ENCODE results near the gene FRZB.

The FRZB gene

DNA sequence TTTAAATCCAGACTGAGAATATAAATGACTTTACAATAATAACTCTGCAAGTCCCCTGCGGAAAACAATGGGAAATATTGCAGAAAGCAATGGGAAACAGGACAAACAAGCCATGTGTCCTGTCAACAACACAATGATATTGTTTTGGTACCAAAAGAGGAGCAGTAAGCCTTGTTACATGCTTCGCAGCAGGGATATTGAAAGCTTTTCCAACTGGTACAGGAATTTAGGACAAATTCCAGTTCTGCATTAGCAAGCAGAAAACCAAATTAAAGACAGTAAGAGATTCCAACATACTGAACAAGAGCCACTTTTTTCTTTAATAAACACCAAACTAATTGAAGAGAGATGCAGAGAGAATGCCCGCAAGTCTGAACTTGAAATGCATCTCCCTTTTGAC lies 30.0 kb downstream of the FRZB start:
- no peak for DNase-seq (ENCODE audit: low read depth)

GRCh38 chr2:182834293-182834692 lies 32.1 kb downstream of the FRZB start:
- no peak for DNase-seq (ENCODE audit: low read depth)

DNA sequence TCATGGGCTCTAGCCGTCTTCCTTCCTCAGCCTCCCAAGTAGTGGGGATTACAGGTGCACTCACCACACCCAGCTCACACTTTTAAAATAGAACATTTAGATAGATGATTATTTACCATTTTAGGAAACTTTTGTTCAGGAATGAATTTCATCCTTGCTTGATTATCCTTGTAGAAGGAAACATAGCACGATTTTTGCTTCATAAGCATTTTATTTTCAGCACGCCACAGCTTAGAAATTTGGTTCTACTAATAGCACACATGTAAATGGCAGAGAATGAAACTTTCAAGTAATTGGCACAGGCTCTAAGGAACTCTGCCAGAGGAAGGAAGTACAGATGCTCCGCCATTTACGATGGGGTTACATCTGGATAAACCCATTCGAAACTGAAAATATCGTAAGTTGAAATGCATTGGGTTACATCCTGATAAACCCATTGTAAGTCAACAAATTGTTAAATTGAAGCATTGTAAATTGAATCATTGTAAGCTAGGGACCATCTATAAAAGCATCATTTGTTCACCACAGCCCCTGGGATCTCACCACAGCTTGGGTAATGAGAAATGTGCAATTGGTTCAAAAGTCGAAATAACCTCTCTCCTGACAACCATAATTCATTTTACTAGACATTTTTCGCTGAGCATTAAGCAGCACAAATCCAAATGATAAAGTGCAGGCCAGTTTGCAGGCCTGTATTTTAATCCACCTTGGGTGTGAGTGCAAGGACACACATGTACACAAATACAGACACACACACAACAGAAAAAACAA lies 33.2 kb downstream of the FRZB start:
- DNase-seq (ENCODE audit: low read depth), result no peak

DNA sequence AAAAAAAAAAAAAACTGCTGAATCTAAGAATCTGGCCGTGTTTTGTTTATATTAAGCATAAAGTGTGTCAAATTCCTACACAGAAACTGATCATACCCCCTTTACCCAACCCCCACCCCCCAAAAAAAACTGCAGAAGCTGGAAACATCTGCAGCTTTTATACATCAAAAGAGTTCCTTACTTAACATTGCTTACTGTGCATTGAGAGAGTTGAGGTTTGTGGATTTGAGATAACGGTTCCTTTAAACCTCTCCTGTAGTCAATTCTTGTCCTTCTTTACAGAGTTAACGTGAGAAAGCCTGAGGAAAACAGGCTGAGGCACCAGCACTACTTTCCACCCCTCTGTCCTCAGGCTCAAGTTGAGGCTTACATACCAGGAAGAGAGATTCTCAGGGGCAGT lies 34.5 kb downstream of the FRZB start:
- no peak for DNase-seq (ENCODE audit: low read depth)

DNA sequence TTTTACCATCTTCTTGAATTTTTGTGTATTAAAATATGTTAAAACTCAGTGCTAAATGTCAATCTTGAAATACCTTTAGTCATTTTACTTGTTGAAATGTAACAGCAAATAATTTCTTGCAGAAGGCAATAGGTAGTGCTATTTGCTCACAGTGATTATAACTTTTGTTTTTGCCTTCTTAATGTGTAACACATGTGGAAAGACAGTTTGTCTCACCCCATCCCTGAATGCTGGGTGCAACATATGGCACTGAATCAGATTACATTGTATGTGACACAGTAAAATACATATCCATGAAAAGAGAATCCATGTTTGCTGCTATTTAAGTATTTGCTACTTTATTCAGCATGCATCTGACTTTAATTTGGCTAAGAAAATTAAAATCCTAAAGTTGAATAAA lies 35.3 kb downstream of the FRZB start:
- DNase-seq (ENCODE audit: low read depth), result no peak

GRCh38 chr2:182827182-182827879 lies 39.1 kb downstream of the FRZB start:
- no peak for DNase-seq (ENCODE audit: low read depth)

DNA sequence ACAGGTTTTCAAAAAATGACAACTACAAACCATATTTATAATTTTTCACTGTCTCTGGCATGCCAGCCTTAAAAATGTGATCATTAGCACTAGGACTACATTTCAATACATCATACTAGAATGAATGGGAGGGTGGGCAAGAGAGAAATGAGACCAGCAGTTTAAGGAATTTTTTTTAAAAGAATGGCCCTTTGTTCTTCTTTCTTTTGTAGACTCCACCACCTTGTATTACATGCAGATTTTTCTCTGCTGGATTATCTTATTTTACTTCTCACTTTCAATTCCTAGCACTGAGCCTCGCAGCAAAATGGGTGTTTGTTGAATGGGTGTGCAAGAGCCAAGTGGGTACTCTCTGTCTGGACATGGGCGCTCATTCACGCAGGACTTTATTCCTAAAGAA lies 39.9 kb downstream of the FRZB start:
- DNase-seq (ENCODE audit: low read depth), result no peak

GRCh38 chr2:182826064-182826463 lies 40.4 kb downstream of the FRZB start:
- no peak for DNase-seq (ENCODE audit: low read depth)

DNA sequence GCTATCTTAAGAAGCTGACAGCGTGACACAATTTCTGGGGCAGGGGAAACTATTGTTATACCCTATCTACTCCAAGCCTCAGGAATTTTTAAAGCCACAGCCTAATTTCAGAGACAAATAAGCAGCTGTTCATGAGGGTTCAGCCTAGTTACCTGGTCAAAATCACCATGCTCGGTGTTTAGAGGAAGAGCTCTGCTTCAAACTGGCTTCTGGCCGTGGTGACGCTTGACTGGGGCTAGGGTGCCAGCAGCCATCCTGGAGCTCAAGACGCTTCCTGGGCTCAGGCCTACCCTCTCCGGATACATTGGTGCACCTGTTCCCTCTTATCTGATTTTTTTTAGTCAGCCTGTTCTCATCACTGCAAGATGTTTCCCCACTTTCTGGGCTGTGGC lies 41.7 kb downstream of the FRZB start:
- DNase-seq (ENCODE audit: low read depth), result no peak

DNA sequence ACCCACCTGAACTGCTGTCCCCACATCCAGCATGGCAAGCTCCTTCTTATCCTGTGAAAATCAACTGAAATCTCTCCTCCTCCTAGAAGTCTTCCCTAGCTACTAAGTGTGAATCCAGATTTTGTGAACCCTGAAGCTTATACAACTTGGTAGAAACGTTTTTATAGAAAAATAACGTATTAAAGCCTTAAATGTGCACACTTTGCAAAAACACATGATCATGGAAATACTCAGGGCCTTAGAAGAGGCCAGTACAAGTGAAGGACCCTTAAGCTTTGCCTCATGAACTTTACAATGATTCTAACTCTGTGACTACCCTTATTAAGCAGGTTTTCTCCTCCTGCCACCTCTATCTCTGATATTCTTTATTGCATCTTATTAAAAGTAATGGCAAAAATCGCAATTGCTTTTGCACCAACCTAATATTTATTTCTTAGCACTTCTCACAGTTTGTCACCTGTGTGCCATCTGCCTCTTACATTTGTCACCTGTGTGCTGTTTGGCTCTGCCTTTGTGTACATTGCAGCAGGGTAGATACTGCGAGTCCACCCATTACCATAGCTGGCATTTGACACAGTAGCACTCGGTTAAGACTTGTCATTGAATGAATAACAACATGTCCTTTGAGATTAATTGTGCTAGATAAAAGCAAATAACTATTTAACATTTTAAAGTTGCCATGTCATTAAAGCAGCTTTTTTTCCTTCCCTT lies 42.2 kb downstream of the FRZB start:
- DNase-seq (ENCODE audit: low read depth), result no peak

DNA sequence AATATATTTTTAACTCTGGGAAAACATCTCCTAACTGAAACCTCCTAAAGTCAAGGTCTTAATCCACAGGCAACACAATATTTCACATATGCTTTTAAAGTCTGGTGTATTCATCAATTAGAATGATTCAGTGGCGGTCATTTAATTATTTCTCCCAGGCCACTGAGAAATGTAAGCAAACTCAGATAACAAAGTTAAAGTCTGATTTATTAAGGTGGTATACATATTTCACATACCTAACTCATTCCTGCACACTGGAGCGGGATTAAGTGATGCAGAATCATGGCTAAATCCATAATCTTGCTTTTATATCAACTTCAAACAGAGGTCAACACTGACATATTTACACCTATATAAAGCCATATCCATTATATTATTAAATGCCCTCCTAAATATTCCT lies 43.7 kb downstream of the FRZB start:
- DNase-seq (ENCODE audit: low read depth), result no peak

DNA sequence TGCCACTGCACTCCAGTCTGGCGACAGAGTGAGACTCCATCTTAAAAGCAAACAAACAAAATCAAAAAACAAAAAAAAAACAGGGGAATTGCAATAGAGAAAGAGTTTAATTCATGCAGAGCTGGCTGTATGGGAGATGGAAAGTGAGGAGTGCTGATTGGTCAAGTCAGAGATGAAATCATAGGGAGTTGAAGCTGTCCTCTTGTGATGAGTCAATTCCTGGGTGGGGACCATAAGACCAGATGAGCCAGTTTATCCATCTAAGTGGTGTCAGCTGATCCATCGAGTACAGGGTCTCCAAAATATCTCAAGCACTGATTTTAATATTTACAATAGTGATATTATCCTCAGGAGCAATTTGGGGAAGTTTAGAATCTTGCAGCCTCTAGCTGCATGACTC lies 45.3 kb downstream of the FRZB start:
- DNase-seq (ENCODE audit: low read depth), result no peak

- no peak for DNase-seq (ENCODE audit: low read depth)
Observed at GRCh38 chr2:182819412-182819811, 47.0 kb downstream of the FRZB start.

DNA sequence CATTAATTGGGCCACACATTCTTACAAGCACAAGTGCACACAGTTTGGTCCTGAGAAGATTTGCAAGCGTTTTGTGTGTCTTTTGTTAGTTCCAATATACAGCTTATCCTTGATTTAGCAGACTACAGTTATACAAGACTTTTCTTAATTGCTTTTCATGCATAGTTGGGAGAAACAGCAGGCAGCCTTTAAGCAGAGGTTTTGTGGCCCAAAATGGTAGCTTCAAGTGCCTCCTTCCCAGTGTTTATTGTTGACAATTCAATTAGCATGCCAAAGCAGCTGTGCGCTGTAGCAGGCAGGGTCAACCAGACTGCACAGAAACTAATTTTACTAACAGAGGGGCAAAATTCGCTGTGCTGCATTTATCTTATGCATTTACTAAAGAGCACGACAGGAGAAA lies 47.5 kb downstream of the FRZB start:
- no peak for DNase-seq (ENCODE audit: low read depth)

DNA sequence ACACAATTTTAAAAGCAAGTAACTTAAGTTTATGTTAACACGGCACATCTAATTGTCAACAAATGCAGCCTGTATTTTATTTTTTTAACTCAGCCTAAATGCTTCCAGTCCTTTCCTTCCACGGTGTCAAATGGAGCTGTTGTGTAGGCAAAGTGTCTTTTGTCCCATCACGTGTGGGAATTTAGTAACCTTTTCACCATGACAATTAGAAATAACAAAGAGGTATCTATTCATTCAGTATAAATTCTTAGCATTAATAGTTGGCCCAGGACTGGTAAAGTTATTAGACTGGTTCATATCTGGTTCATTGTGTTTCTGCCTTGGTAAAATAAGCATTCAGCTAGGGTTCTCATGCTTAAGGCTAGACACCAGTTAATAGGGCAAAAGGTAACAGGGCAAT lies 47.9 kb downstream of the FRZB start:
- no peak for DNase-seq (ENCODE audit: low read depth)

- DNase-seq (ENCODE audit: low read depth), result no peak
Observed at GRCh38 chr2:182817558-182817957, 48.9 kb downstream of the FRZB start.

GRCh38 chr2:182816866-182817265 lies 49.6 kb downstream of the FRZB start:
- no peak for DNase-seq (ENCODE audit: low read depth)

GRCh38 chr2:182814804-182815203 lies 51.6 kb downstream of the FRZB start:
- no peak for DNase-seq (ENCODE audit: low read depth)

DNA sequence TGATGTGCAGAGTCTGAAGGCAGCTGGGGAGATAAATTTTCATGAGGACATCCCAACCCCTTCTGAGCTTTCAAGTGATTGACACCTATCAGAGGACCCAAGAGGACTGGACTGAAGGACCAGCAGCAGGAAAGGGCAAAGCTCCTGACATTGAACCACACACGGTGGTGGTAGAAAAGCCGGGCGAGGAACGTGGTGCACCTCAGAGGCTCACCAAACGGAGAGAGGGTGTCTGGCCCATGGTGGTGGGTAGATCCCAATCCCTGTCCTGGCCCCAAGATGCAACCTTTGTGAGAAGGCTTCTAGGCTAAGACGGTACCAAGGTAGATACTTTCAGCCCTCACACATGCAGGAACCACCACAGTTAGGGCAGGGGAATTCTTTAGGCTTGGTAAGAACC lies 52.1 kb downstream of the FRZB start:
- DNase-seq (ENCODE audit: low read depth), result no peak

DNA sequence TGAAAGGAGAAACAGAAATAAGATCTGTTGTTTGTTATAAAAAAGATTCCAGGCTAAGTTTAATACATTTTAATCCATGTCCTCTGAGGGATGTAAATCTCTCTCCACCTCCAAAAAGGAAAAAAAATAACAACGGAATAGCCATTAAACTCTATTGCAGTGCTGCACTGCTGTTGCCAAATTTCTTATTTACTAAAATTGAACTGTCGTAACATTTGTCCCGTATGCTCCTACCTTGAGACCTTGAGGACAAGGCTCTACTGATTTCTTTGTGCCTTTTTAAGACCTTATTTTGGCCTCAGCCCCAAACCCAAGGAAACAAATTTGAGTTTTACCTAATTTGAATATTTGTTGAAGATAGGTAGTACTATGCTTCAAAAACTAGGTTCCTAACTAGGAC lies 56.4 kb downstream of the FRZB start:
- no peak for DNase-seq (ENCODE audit: low read depth)

DNA sequence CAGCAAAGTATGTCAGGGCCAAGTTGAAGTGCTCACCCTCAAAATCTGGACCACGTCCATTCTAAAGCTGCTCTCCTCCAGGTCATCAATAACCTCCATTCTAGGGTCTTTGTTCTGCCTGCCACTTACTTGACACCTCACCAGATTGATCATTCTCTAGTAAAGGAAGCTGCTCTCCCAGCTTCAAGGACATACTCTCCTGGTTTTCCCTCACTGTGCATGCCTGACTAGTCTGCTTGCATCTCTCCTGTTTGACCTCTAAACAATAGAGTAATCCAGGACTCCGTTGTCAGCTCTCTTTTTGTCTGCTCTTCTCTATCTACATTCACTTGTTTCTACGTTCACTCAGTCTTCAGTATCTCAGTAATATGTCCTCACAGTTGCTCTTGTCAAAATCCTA lies 59.1 kb downstream of the FRZB start:
- DNase-seq (ENCODE audit: low read depth), result no peak

DNA sequence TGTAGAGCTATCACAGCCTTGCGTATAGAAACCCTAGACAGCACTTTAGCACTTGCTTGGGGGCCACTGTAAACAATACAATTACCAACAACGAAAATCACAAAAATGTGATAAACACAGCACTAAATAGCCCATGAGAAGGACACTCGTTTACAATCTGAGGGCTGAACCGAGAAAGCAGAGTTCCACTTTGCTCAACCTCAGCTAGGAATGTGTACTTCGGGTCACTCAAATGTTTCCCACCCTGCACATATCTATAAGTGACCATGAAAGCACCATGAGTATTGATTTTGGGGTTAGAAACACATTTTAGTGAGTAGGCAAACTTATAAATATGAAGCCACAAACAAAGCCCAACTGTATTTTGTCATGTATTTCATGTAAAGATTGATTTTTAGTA lies 62.3 kb downstream of the FRZB start:
- no peak for DNase-seq (ENCODE audit: low read depth)

DNA sequence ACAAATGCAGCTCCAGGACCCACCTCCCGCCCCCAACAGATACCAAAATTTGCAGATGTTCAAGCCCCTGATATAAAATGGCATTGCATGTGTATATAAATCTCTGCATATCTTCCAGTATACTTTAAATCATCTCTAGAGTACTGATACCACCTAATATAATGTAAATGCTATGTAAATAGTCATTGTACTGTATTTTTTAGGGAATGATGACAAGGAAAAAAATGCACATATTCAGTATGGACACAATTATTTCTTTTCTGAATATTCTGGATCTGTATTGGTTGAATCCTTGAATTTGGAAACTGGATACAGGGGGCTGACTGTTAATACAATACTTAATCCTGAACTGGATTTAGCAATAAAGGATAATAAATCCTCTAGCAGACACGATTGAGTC lies 67.7 kb downstream of the FRZB start:
- no peak for DNase-seq (ENCODE audit: low read depth)
